Motor neuron (in vitro differentiated cells): ENCODE data around the gene NAP1L4. TPM values are rescaled to one million over a fixed set of nuclear protein-coding genes. Genes with fewer than 3 reads are reported as not detected.

Experiments
- ATAC-seq, 8 experiments: fragments of 200-7000 bp; cut with Tn5 transposase; replicated peaks in 6 of 8; 2 replicates each; pipeline ENCODE4 v1.8.0; 2021; ENCODE audit warnings: mild to moderate bottlenecking in 8 of 8, moderate library complexity in 8 of 8
- H3K27ac ChIP-seq, 2 donors: fragments of 250-450 bp; sonication (Bioruptor Pico); 2 replicates each; pipeline ENCODE4 v1.9.0; 2021; ENCODE audit warnings: antibody characterized with exemption in 2 of 2, mild to moderate bottlenecking in 2 of 2, moderate library complexity in 1 of 2
- H3K4me1 ChIP-seq, 2 donors: fragments of 250-450 bp; sonication (Bioruptor Pico); replicated peaks in 1 of 2; 2 replicates each; pipeline ENCODE4 v1.6.1; 2021; ENCODE audit warnings: antibody characterized with exemption in 2 of 2, mild to moderate bottlenecking in 2 of 2, moderate library complexity in 1 of 2
- H3K4me3 ChIP-seq, 5 donors: fragments of 250-450 bp; sonication (Bioruptor Pico); 2 replicates each; pipeline ENCODE4 v1.9.0; 2021; ENCODE audit warnings: antibody characterized with exemption in 5 of 5, mild to moderate bottlenecking in 5 of 5, moderate library complexity in 4 of 5
- WGBS, 10 experiments: fragments of 450-650 bp; shearing (Covaris generic); methylation state at CpG; one replicate each; pipeline ENCODE4 v1.0.0; 2022; 5-methylcytosine and 5-hydroxymethylcytosine counted together
- in situ Hi-C, 9 experiments: fragments of 400-800 bp; cut with MboI; loops; one replicate each; pipeline ENCODE4 v1.15.0; 2021; ENCODE audit warnings: low sequenced_read_pairs in 9 of 9, low pct_unique_long_range_greater_than_20kb in 2 of 9; ENCODE audit not compliant: unreplicated experiment in 9 of 9
- total RNA-seq, 8 experiments: library from RNA; unstranded; fragments of 300-600 nt; gene quantifications; 2 replicates each; pipeline versions ENCODE4 v1.2.3 to v1.2.4, GENCODE V29; 2022

The NAP1L4 gene
- total RNA-seq, 8 experiments from 2014 or later = 92.6 to 166 (median 122) TPM

GRCh38 chr11:2955906-2956476 lies 36.1 kb downstream of the NAP1L4 start:
- Histone ChIP-seq H3K27ac (no peak overlapping the region), H3K4me1 (no peaks in the 10 kb centered on the region), H3K4me3 (no peak overlapping the region)
- peak in 1 of 8 experiments; percentile 70 for ATAC-seq
- WGBS, 10 experiments = 60 to 91% (median 86%) methylated on average over 1 to 5 of the region's 6 CpGs; no CpG with 5 or more reads in 3 of the 10 experiments
- in situ Hi-C loops = no loop called here

DNA sequence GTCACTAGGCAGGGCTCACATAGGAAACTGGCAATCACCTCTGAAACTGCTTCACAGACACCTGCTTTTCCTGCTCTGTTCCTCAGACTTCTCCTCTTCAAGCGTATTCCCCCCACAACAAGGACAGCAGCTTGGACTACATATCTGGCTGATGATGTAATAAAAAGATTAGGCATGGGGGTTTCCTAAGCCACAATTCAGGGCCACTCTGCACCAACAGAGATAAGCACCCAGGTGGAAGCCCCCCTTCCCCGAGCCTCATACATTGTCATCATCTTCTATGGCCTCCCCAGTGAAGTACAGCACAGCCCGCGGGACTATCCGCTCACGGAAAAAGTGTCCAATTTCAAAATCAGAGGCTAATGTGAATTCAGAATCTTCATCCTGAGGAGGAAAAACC lies 37.9 kb downstream of the NAP1L4 start:
- Histone ChIP-seq H3K4me3 (no peak overlapping the region), H3K4me1 (no peaks in the 10 kb centered on the region), H3K27ac (no peak overlapping the region)
- 63 to 100% (median 99%) methylated on average over 1 to 5 of the region's 6 CpGs; no CpG with 5 or more reads in 4 of the 10 experiments for WGBS, 10 experiments
- no peak for ATAC-seq
- in situ Hi-C loops = no loop called here

- in situ Hi-C loops = no loop called here
- H3K4me1 ChIP-seq = no peaks in the 10 kb centered on the region
- no peak overlapping the region for H3K4me3 ChIP-seq
- 20 to 100% (median 88%) methylated on average over 1 to 6 of the region's 6 CpGs; no CpG with 5 or more reads in 5 of the 10 experiments for WGBS, 10 experiments
- ATAC-seq = peak in 1 of 8 experiments; percentile 21
- no peak overlapping the region for H3K27ac ChIP-seq
Measured at GRCh38 chr11:2952290-2952689, 39.8 kb downstream of the NAP1L4 start.

DNA sequence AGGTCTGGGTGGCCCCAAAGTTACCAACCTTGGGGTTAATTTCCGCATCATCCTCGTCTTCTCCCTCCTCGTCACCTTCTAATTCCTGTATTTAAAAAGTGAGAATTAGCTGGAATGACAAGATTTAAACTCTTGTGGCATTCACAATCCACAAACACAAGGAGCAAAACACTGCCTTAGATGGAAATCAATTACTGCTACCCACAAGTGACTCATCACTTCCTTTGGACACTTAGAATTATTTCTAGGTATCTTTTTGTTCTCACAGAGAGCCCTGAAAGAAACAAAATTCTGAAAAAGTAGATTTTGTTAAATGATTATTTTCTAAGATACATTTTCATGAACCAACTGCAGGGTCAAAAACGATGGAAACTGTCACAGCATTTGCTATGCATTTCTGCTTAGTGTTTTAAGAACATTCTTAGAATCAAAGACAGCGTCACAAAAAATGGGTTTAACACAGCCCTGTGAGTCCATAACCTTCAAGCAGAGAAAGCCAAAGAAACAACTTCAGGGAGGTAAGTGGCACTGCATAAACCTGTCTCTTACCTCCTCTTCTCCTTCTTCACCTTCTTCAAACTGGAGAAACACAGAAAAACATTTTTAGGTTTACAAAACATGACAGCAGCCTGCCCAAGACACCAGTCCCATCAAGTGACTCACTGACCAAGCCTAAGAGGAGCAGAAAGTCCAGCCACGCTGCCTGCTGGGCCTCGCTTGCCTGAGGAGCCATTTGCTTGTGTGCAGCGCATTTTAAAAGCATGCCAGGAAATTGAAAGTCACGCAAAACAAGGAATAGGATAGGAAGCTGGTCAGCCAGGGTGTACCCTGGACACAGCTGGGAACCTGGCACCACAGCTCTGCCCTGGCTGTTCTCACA lies 40.7 kb downstream of the NAP1L4 start:
- in situ Hi-C loops = no loop called here
- H3K4me1 ChIP-seq = peaks cover 0 to 2% of the 10 kb centered on the region in 2 donors
- 43 to 90% (median 78%) methylated on average over 2 to 9 of the region's 9 CpGs; no CpG with 5 or more reads in 1 of the 10 experiments for WGBS, 10 experiments
- H3K27ac ChIP-seq = no peak overlapping the region
- H3K4me3 ChIP-seq = no peak overlapping the region
- peak in 2 of 8 experiments; percentile 58 to 77 for ATAC-seq

DNA sequence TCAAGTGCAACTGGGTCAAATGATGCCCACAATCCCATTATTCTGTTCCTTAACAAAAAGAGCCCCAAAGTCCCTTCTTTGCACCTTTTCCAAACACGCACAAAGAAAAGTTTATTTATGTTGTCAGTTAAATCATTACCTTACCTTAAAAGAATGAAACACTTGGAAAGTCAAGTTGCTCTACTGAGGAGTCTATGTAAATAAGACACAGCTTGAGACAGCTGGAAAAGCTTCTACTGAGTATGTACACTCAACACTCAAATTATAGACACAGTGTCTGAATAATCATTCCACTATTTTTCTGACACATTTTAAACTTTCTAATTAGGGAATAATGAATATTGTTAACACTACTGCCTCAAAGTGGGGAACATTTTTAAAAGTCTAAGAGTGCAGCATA lies 41.3 kb downstream of the NAP1L4 start:
- Histone ChIP-seq H3K4me1 (peaks cover 4 to 9% of the 10 kb centered on the region in 2 donors), H3K4me3 (no peak overlapping the region), H3K27ac (no peak overlapping the region)
- no peak for ATAC-seq
- in situ Hi-C loops = no loop called here
- 50 to 100% (median 91%) methylated on average over 1 of the region's 1 CpG; no CpG with 5 or more reads in 2 of the 10 experiments for WGBS, 10 experiments

- in situ Hi-C loops = no loop called here
- WGBS, 10 experiments = 92 to 100% (median 100%) methylated on average over 1 to 5 of the region's 11 CpGs; no CpG with 5 or more reads in 5 of the 10 experiments
- no peak overlapping the region for H3K4me3 ChIP-seq
- H3K4me1 ChIP-seq = peaks cover 7 to 12% of the 10 kb centered on the region in 2 donors
- no peak overlapping the region for H3K27ac ChIP-seq
- no peak for ATAC-seq
Measured at GRCh38 chr11:2949920-2950319, 42.2 kb downstream of the NAP1L4 start.

- Histone ChIP-seq H3K4me1 (peaks cover 7 to 12% of the 10 kb centered on the region in 2 donors), H3K27ac (no peak overlapping the region), H3K4me3 (no peak overlapping the region)
- 40 to 94% (median 92%) methylated on average over 1 to 10 of the region's 11 CpGs; no CpG with 5 or more reads in 3 of the 10 experiments for WGBS, 10 experiments
- in situ Hi-C loops = no loop called here
- no peak for ATAC-seq
Measured at GRCh38 chr11:2947744-2948143, 44.4 kb downstream of the NAP1L4 start.

- in situ Hi-C loops = no loop called here
- WGBS, 10 experiments = 44% methylated on average over 3 of the region's 8 CpGs; no CpG with 5 or more reads in 9 of the 10 experiments
- Histone ChIP-seq H3K27ac (no peak overlapping the region), H3K4me1 (peaks cover 7 to 12% of the 10 kb centered on the region in 2 donors), H3K4me3 (no peak overlapping the region)
- ATAC-seq = peak in 4 of 8 experiments; percentile 4 to 11 (median 8)
Measured at GRCh38 chr11:2945757-2946287, 46.3 kb downstream of the NAP1L4 start.

GRCh38 chr11:2945031-2945756 lies 46.9 kb downstream of the NAP1L4 start:
- peak; percentile 8 to 81 (median 76) for ATAC-seq
- peaks cover 7 to 12% of the 10 kb centered on the region in 2 donors for H3K4me1 ChIP-seq
- in situ Hi-C loops = no loop called here
- 0 to 60% (median 31%) methylated on average over 1 to 14 of the region's 16 CpGs; no CpG with 5 or more reads in 2 of the 10 experiments for WGBS, 10 experiments
- no peak overlapping the region for H3K27ac ChIP-seq
- H3K4me3 ChIP-seq = no peak overlapping the region

- peak in 1 of 8 experiments; percentile 5 for ATAC-seq
Measured at GRCh38 chr11:2944530-2944929, 47.6 kb downstream of the NAP1L4 start.

GRCh38 chr11:2943711-2944118 lies 48.4 kb downstream of the NAP1L4 start:
- peaks cover 7 to 12% of the 10 kb centered on the region in 2 donors for H3K4me1 ChIP-seq
- ATAC-seq = peak; percentile 2 to 57 (median 22)
- WGBS, 10 experiments = 73 to 100% (median 93%) methylated on average over 1 to 12 of the region's 12 CpGs; no CpG with 5 or more reads in 6 of the 10 experiments
- in situ Hi-C loops = no loop called here
- no peak overlapping the region for H3K4me3 ChIP-seq
- H3K27ac ChIP-seq = no peak overlapping the region

More at GRCh38 chr11:2944530-2944929, 47.6 kb downstream of the NAP1L4 start:
- Histone ChIP-seq H3K27ac (no peak overlapping the region), H3K4me1 (peaks cover 7 to 12% of the 10 kb centered on the region in 2 donors), H3K4me3 (no peak overlapping the region)
- WGBS, 10 experiments = 0 to 100% (median 95%) methylated on average over 1 to 10 of the region's 24 CpGs; no CpG with 5 or more reads in 4 of the 10 experiments
- in situ Hi-C loops = no loop called here

- H3K27ac ChIP-seq = no peak overlapping the region
- peaks cover 7 to 12% of the 10 kb centered on the region in 2 donors for H3K4me1 ChIP-seq
- in situ Hi-C loops = no loop called here
- no peak overlapping the region for H3K4me3 ChIP-seq
- 67 to 100% (median 89%) methylated on average over 2 to 3 of the region's 15 CpGs; no CpG with 5 or more reads in 5 of the 10 experiments for WGBS, 10 experiments
- peak in 3 of 8 experiments; percentile 3 to 11 (median 4) for ATAC-seq
Measured at GRCh38 chr11:2942872-2943710, 49.0 kb downstream of the NAP1L4 start.
